Naive thymus-derived CD4-positive, alpha-beta T cell (primary cell): ENCODE data around the gene GIPR. TPM values are rescaled to one million over a fixed set of nuclear protein-coding genes. Genes with fewer than 3 reads are reported as not detected.

Experiments
- ATAC-seq: fragments of 150-1000 bp; cut with Tn5 transposase; 2 replicates; pipeline ENCODE4 v1.10.0; 2021; ENCODE audit warnings: mild to moderate bottlenecking, moderate library complexity
- CTCF ChIA-PET: fragments of 350-600 bp; sonication (Branson Sonifier 250); formaldehyde crosslinking; loops from one replicate; lab custom pipeline; 2021; ENCODE audit warnings: antibody characterized with exemption; lab: Charles Lee
- POLR2A ChIA-PET: fragments of 350-600 bp; sonication (Branson Sonifier 250); formaldehyde crosslinking; loops from one replicate; lab custom pipeline; 2021; ENCODE audit warnings: antibody characterized with exemption, inconsistent platforms; lab: Charles Lee
- DNase-seq, 9 donors: peaks; one replicate each; pipeline versions ENCODE4 v3.0.0 to v3.0.0-alpha.2; 2020 to 2022; ENCODE audit warnings: mixed read lengths in 1 of 9
- H3K27ac ChIP-seq: one replicate; pipeline ENCODE4 v1.7.0; 2013; ENCODE audit warnings: mild to moderate bottlenecking, low read depth, low read length, moderate library complexity
- H3K27me3 ChIP-seq, 2 donors: one replicate each; pipeline ENCODE4 v1.7.0; 2013; ENCODE audit warnings: low read length in 2 of 2, mild to moderate bottlenecking in 2 of 2, moderate library complexity in 2 of 2; ENCODE audit not compliant: control insufficient read depth in 2 of 2, insufficient read depth in 2 of 2
- H3K36me3 ChIP-seq, 3 experiments: 1 replicate in 2 of 3; 2 replicates in 1 of 3; pipeline ENCODE4 v1.7.0; 2013; ENCODE audit warnings: low read length in 3 of 3, mild to moderate bottlenecking in 3 of 3, moderate library complexity in 1 of 3; ENCODE audit not compliant: insufficient read depth in 3 of 3, control insufficient read depth in 2 of 3
- H3K4me1 ChIP-seq, 2 donors: one replicate each; pipeline ENCODE4 v1.7.0; 2013; ENCODE audit warnings: low read length in 2 of 2, mild to moderate bottlenecking in 2 of 2, moderate library complexity in 1 of 2; ENCODE audit not compliant: control insufficient read depth in 2 of 2, insufficient read depth in 2 of 2
- H3K4me3 ChIP-seq: 2 replicates; pipeline ENCODE4 v1.7.0; 2013; ENCODE audit warnings: mild to moderate bottlenecking, low read length
- H3K9me3 ChIP-seq, 3 experiments: 1 replicate in 2 of 3; 2 replicates in 1 of 3; pipeline ENCODE4 v1.7.0; 2013; ENCODE audit warnings: low read length in 3 of 3; ENCODE audit not compliant: control insufficient read depth in 2 of 3
- H3K27ac Mint-ChIP-seq, 9 donors: one replicate each; pipeline ENCODE4 v1.8.0; 2020 to 2022; ENCODE audit warnings: mixed read lengths in 9 of 9, mild to moderate bottlenecking in 8 of 9, moderate library complexity in 5 of 9, inconsistent platforms in 2 of 9
- H3K27me3 Mint-ChIP-seq, 5 donors: one replicate each; pipeline ENCODE4 v1.8.0; 2021 to 2022; ENCODE audit warnings: mixed read lengths in 5 of 5, mild to moderate bottlenecking in 1 of 5
- H3K36me3 Mint-ChIP-seq, 5 donors: one replicate each; pipeline ENCODE4 v1.8.0; 2020 to 2022; ENCODE audit warnings: mixed read lengths in 5 of 5, mild to moderate bottlenecking in 3 of 5, inconsistent platforms in 1 of 5
- H3K4me1 Mint-ChIP-seq, 7 donors: one replicate each; pipeline ENCODE4 v1.8.0; 2020 to 2022; ENCODE audit warnings: mixed read lengths in 7 of 7, mild to moderate bottlenecking in 3 of 7, inconsistent platforms in 1 of 7
- H3K4me3 Mint-ChIP-seq, 10 donors: one replicate each; pipeline ENCODE4 v1.8.0; 2020 to 2022; ENCODE audit warnings: mild to moderate bottlenecking in 10 of 10, mixed read lengths in 10 of 10, moderate library complexity in 6 of 10, inconsistent platforms in 2 of 10
- H3K9me3 Mint-ChIP-seq, 11 donors: one replicate each; pipeline ENCODE4 v1.8.0; 2020 to 2022; ENCODE audit warnings: mixed read lengths in 11 of 11, mild to moderate bottlenecking in 4 of 11, inconsistent platforms in 1 of 11, moderate library complexity in 1 of 11
- intact Hi-C, 2 donors: fragments of 100-400 bp; cut with micrococcal nuclease; formaldehyde crosslinking; loops; one replicate each; pipeline ENCODE4 v1.15.1; 2023
- polyA plus RNA-seq, 2 donors: library from polyadenylated mRNA; unstranded; fragments of 300-500 nt; fragmentation: Illumina TruSeq; gene quantifications; one replicate each; pipeline ENCODE4 v1.2.3, GENCODE V29; 2021
- total RNA-seq, 6 experiments: library from RNA in 5 of 6; stranded (reverse) in 5 of 6; gene quantifications; 1 replicate in 5 of 6; 2 replicates in 1 of 6; pipeline ENCODE4 v1.2.3 and lab custom pipeline; 2021 to 2026

GIPR gene
- total and polyA plus RNA-seq, 7 experiments from 2014 or later, result 0.15 to 7.4 (median 5.6) TPM; not detected in 1

DNA sequence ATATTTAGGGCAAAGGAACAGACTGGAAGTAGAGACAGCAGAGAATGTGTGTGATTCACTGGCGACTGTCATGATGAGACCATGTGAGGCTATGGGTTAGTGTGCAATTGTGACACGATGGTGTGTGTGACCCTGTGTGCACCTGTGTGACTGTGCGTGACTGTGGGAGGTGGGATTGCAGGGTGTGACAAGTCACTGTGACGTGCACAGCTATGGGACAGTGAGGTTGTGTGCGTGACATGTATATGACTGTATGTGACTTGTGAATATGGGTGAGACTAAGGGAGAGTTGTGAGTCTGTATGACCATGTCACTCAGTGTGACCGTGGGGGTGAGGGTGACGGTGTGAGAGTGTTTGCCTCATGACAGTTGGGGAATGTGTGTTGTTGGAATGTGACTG, 3.4 kb upstream of the GIPR start:
- ATAC-seq, result no peak
- peaks cover 15 to 20% of the 10 kb centered on the region in 2 donors for H3K4me1 ChIP-seq
- no peaks in the 10 kb centered on the region for H3K36me3 ChIP-seq
- H3K27me3 ChIP-seq, result no peaks in the 10 kb centered on the region
- H3K27me3 Mint-ChIP-seq, result peaks cover 0 to 23% (median 5%) of the 10 kb centered on the region in 5 donors
- H3K4me3 ChIP-seq, result no peak overlapping the region
- no peak for DNase-seq
- no peaks in the 10 kb centered on the region for H3K36me3 Mint-ChIP-seq
- H3K4me1 Mint-ChIP-seq, result peaks cover 16 to 30% (median 21%) of the 10 kb centered on the region in 7 donors
- H3K9me3 Mint-ChIP-seq, result no peaks in the 10 kb centered on the region
- no peak overlapping the region for H3K27ac Mint-ChIP-seq
- CTCF ChIA-PET, result interaction anchor here (1.3 kb wide), 1 partner anchor 13 kb away, joined by 3 read pairs; no protein-coding TSS in a partner anchor
- no peaks in the 10 kb centered on the region for H3K9me3 ChIP-seq
- POLR2A ChIA-PET, result no interaction called here
- intact Hi-C loops, result no loop called here
- no peak overlapping the region for H3K27ac ChIP-seq
- H3K4me3 Mint-ChIP-seq, result peak overlapping the region in 2 of 10 donors; percentile 17 to 50

DNA sequence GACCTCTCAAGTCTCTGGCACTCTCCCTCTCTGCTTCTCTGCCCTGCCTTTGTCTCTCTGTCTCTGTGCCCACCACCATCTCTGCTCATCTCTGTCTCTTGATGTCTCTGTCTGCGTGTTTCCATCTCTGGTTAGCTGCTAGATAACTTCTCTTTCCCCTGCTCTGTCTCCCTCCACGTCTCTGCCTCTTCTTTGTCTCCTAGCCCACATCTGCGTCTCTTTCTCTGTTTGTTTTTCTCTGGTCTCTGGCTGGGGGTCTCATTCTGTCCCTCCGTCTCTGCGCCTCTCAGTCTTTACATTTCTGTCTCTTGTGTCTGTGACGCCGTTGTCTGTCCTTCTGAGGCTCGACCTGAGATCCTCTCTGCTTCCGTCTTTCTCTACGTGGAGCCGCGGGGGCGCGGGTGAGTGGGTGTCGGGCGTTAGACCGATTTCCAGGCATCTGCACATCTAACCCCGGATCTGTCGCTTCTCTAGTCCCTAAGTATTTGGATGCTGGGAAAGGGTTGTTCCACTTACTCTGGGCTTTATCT, 386 bp downstream of the GIPR start:
- ATAC-seq, result peak; percentile 21
- peak overlapping the region; percentile 25 to 87 (median 68) for H3K27ac Mint-ChIP-seq
- Histone ChIP-seq H3K4me1 (peaks cover 15 to 25% of the 10 kb centered on the region in 2 donors), H3K4me3 (peak overlapping the region; percentile 84), H3K9me3 (no peaks in the 10 kb centered on the region), H3K27me3 (no peaks in the 10 kb centered on the region), H3K27ac (peak overlapping the region; percentile 58), H3K36me3 (no peaks in the 10 kb centered on the region)
- intact Hi-C loops, result loop anchor here (1.0 to 2.0 kb wide), 3 partner anchors 13 to 24 kb away; partner anchors contain the start of gene QPCTL (in 1 of the 2)
- CTCF ChIA-PET, result interaction anchor here (0.5 kb wide), 1 partner anchor 68 kb away, joined by 4 read pairs; no protein-coding TSS in a partner anchor
- H3K27me3 Mint-ChIP-seq, result peaks cover 0 to 26% (median 17%) of the 10 kb centered on the region in 5 donors
- POLR2A ChIA-PET, result interaction anchor here (1.3 to 5.7 kb wide), 3 partner anchors 11 to 26 kb away, joined by 3 to 18 read pairs (median 5); no protein-coding TSS in a partner anchor
- peaks cover 0 to 8% (median 0%) of the 10 kb centered on the region in 5 donors for H3K36me3 Mint-ChIP-seq
- peak in 6 of 9 donors; percentile 22 to 59 (median 34) for DNase-seq
- H3K9me3 Mint-ChIP-seq, result no peaks in the 10 kb centered on the region
- H3K4me1 Mint-ChIP-seq, result peaks cover 30 to 44% (median 36%) of the 10 kb centered on the region in 7 donors
- peak overlapping the region; percentile 83 to 96 (median 90) for H3K4me3 Mint-ChIP-seq

DNA sequence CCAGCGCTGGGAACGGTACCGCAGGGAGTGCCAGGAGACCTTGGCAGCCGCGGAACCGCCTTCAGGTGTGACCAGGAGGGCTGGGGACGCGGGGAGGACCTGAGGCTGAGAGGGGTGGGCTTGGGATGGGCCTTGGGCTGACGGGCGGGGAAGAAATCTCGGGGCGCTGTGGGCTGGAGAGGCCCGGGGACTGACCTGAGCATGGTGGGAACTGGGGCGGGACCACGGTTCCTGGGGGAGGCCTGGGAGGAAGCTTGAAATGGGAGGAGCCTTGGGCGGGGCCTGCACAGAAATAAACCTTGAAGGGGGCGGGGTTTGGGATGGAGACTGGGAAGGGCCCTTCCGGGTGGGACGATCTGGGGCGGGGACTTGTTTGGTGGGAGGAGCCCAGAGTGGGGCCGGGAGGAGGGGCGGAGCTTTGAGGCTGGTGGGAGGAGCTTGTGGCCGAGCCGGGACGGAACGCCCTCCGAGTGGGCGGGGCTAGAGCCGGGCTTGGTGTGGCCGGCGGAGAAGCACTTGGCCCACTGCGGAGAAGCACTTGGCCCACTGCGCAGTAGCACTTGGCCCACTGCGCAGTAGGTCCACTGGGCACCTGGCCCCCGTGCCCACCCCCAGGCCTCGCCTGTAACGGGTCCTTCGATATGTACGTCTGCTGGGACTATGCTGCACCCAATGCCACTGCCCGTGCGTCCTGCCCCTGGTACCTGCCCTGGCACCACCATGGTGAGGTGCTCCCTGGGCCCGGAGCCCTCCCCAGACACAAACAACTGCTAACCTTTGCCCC, 2.8 kb downstream of the GIPR start:
- Mint-ChIP-seq H3K9me3 (no peaks in the 10 kb centered on the region), H3K27me3 (peaks cover 0 to 22% (median 17%) of the 10 kb centered on the region in 5 donors), H3K4me3 (peak overlapping the region in 8 of 10 donors; percentile 39 to 96 (median 74)), H3K36me3 (peaks cover 0 to 8% (median 0%) of the 10 kb centered on the region in 5 donors), H3K4me1 (peaks cover 30 to 39% (median 32%) of the 10 kb centered on the region in 7 donors), H3K27ac (peak overlapping the region in 1 of 9 donors; percentile 13)
- no peak overlapping the region for H3K27ac ChIP-seq
- no peaks in the 10 kb centered on the region for H3K27me3 ChIP-seq
- no peaks in the 10 kb centered on the region for H3K9me3 ChIP-seq
- ChIA-PET POLR2A (interaction anchor here (0.6 to 5.7 kb wide), 4 partner anchors 9 to 32 kb away, joined by 3 to 18 read pairs (median 3); partner anchors contain the start of gene SNRPD2), CTCF (interaction anchor here (0.7 to 0.8 kb wide), 2 partner anchors 11 to 13 kb away, joined by 3 read pairs; no protein-coding TSS in a partner anchor)
- H3K4me1 ChIP-seq, result peaks cover 15 to 25% of the 10 kb centered on the region in 2 donors
- H3K4me3 ChIP-seq, result no peak overlapping the region
- DNase-seq (peak in 4 of 9 donors; percentile 14 to 87 (median 31)), ATAC-seq (peak; percentile 58)
- no peaks in the 10 kb centered on the region for H3K36me3 ChIP-seq
- intact Hi-C loops, result loop anchor here in 1 of 2 donors (1.0 kb wide), 1 partner anchor 10 kb away; no protein-coding TSS in a partner anchor

DNA sequence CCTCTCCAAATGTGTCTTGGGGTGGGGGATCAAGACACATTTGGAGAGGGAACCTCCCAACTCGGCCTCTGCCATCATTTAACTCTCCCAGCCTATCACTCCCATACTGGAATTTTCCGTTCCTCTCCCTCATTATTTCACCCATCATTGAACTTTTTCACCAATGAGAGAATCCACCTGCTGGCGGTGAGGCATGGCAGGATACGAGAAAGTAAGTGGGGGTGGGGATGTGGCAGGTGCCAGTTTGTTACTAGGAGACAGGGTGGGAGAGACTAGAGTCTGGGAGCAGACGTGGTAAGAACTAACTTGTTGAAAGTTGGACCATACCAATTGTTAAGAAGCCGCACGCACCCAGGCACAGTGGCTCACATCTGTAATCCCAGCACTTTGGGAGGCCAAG, 6.9 kb downstream of the GIPR start:
- DNase-seq (no peak), ATAC-seq (no peak)
- no peak overlapping the region for H3K4me3 ChIP-seq
- intact Hi-C loops, result no loop called here
- Mint-ChIP-seq H3K4me3 (peak overlapping the region in 2 of 10 donors; percentile 38 to 63), H3K36me3 (peaks cover 0 to 8% (median 0%) of the 10 kb centered on the region in 5 donors), H3K27me3 (peaks cover 0 to 18% (median 15%) of the 10 kb centered on the region in 5 donors), H3K9me3 (no peaks in the 10 kb centered on the region), H3K27ac (no peak overlapping the region), H3K4me1 (peaks cover 8 to 37% (median 27%) of the 10 kb centered on the region in 7 donors)
- H3K27me3 ChIP-seq, result no peaks in the 10 kb centered on the region
- H3K36me3 ChIP-seq, result no peaks in the 10 kb centered on the region
- H3K4me1 ChIP-seq, result peaks cover 4 to 16% of the 10 kb centered on the region in 2 donors
- ChIA-PET CTCF (interaction anchor here (0.7 kb wide), 1 partner anchor 14 kb away, joined by 5 read pairs; no protein-coding TSS in a partner anchor), POLR2A (no interaction called here)
- no peak overlapping the region for H3K27ac ChIP-seq
- no peaks in the 10 kb centered on the region for H3K9me3 ChIP-seq

DNA sequence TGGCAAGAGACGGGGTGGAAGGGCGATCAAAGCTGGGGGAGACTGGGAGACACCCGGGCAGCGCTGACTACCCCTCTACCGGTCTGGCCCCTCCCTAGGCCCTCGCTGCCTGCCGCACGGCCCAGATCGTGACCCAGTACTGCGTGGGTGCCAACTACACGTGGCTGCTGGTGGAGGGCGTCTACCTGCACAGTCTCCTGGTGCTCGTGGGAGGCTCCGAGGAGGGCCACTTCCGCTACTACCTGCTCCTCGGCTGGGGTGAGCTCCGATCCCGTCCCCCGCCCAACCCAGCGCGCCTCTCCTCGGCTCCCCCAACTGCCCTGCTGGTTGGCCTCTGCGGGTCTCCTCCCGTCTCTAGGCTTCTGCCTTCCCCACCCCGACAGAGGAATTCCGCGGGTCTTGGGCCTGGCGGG, 8.8 kb downstream of the GIPR start:
- H3K27ac ChIP-seq, result peak overlapping the region; percentile 58
- Mint-ChIP-seq H3K36me3 (peaks cover 0 to 4% (median 0%) of the 10 kb centered on the region in 5 donors), H3K27ac (peak overlapping the region in 3 of 9 donors; percentile 40 to 81 (median 75)), H3K4me1 (peaks cover 3 to 23% (median 21%) of the 10 kb centered on the region in 7 donors), H3K9me3 (no peaks in the 10 kb centered on the region), H3K4me3 (peak overlapping the region; percentile 61 to 93 (median 80)), H3K27me3 (peaks cover 0 to 7% (median 4%) of the 10 kb centered on the region in 5 donors)
- POLR2A ChIA-PET, result interaction anchor here (0.5 to 2.0 kb wide), 5 partner anchors 15 to 162 kb away, joined by 3 to 18 read pairs (median 4); partner anchors contain the start of genes QPCTL and SNRPD2
- CTCF ChIA-PET, result interaction anchor here (0.9 to 2.7 kb wide), 5 partner anchors 9 to 54 kb away, joined by 3 to 13 read pairs (median 4); partner anchors contain the start of genes FBXO46, QPCTL and SNRPD2
- peaks cover 11 to 13% of the 10 kb centered on the region in 2 donors for H3K4me1 ChIP-seq
- DNase-seq (peak in 7 of 9 donors; percentile 33 to 68 (median 55)), ATAC-seq (peak; percentile 42)
- H3K9me3 ChIP-seq, result no peaks in the 10 kb centered on the region
- no peaks in the 10 kb centered on the region for H3K36me3 ChIP-seq
- intact Hi-C loops, result loop anchor here in 1 of 2 donors (1.0 kb wide), 2 partner anchors 8 to 15 kb away; partner anchors contain the start of gene QPCTL
- H3K4me3 ChIP-seq, result peak overlapping the region; percentile 64
- no peaks in the 10 kb centered on the region for H3K27me3 ChIP-seq
